ENCODE results near the gene ETV1. TPM values are rescaled to one million over a fixed set of nuclear protein-coding genes. Genes with fewer than 3 reads are reported as not detected.
"Not testable (repeated sequence)": the region's sequence is repeated elsewhere in the genome, so short reads cannot be mapped to it uniquely, and the experiment has no call there.

The ETV1 gene
- total RNA-seq, 1 experiment from 2014 or later = 128 TPM

GRCh38 chr7:13932131-13932530, 57.3 kb downstream of the ETV1 start:
- no peak for DNase-seq (ENCODE audit: low read depth)

DNA sequence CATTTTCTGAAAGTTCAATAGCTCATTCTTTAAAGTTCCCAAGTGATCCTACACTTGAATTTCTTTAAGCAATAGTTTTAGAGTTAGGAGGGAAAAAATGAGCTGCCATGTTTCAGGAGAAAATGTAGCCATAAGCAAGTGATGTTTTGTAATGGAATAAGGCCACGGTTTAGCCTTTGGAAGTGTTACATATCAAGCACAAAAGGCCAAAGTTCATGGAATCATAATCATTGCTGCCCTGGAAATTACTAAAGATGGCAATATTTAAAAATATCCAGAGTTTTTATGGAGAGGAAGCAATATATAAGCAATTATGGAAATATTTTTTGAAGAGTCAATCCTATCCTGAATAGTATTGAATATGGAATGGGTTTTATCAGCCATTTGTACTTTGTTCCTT, 68.4 kb downstream of the ETV1 start:
- no peak for DNase-seq (ENCODE audit: low read depth)

GRCh38 chr7:13920053-13920697, 69.3 kb downstream of the ETV1 start:
- peak; percentile 100 for DNase-seq (ENCODE audit: low read depth)

DNA sequence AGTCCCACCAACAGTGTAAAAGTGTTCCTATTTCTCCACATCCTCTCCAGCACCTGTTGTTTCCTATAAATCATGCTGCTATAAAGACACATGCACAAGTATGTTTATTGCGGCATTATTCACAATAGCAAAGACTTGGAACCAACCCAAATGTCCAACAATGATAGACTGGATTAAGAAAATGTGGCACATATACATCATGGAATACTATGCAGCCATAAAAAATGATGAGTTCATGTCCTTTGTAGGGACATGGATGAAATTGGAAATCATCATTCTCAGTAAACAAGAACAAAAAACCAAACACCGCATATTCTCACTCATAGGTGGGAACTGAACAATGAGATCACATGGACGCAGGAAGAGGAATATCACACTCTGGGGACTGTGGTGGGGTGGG, 71.1 kb downstream of the ETV1 start:
- DNase-seq (ENCODE audit: low read depth) = not testable (repeated sequence)

DNA sequence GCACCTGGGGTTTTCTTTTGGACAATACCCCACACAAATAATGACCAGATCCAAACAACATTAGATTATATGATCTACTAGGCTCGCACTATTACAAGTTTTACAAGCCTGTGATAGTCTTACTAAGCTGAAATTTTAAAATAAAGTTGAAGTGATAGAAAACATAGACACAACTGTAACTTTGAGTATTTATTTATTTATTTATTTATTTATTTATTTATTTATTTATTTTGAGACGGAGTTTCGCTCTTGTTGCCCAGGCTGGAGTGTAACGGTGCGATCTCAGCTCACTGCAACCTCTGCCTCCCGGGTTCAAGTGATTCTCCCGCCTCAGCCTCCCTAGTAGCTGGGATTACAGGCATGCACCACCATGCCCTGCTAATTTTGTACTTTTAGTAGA, 72.4 kb downstream of the ETV1 start:
- DNase-seq (ENCODE audit: low read depth) = not testable (repeated sequence)

DNA sequence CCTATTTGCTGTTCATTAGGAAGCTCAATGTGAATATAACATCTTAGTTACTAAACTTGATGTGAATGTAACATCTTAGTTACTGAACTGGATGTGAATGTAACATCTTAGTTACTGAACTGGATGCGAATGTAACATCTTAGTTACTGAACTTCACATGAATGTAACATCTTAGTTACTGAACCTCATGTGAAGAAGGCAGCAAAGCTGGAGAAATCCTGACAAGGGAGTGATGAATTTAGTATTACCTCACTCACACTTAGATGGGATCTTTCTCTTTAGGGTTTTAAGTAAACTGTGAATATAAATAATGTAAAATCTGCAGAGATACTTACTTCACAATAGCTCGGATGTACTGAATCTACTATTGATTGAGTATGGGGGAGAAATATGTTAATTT, 73.6 kb downstream of the ETV1 start:
- no peak for DNase-seq (ENCODE audit: low read depth)

DNA sequence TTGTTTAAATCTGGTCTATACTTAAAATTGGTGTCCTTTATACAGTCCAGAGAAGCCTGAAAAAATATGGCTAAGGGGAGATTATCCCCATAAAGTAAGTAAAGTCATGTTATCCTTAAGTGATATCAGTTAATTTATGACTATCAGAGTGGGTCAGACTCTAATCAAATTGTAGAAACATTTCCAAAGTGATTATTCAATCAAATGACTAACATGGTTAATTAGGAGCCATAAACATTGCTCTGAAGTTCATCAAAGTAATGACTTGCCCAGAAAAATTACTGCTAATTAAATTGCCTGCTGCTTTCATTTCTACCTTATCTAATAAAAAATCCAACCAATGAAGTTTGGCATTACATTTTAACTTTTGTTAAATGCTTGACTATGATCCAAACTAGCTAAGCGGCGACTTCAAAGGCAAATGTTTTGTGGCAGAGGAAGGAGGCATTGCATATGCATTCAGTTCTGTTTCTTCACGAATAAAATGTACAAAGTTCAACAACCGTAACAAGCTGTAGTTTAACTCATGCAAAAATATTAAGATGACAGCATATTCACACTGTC, 76.7 kb downstream of the ETV1 start:
- DNase-seq (ENCODE audit: low read depth) = no peak

GRCh38 chr7:13911909-13912308, 77.6 kb downstream of the ETV1 start:
- DNase-seq (ENCODE audit: low read depth) = no peak

GRCh38 chr7:13910805-13911551, 78.5 kb downstream of the ETV1 start:
- peak; percentile 35 for DNase-seq (ENCODE audit: low read depth)

GRCh38 chr7:13908667-13909397, 80.6 kb downstream of the ETV1 start:
- DNase-seq (ENCODE audit: low read depth) = peak; percentile 46

- DNase-seq (ENCODE audit: low read depth) = no peak
Measured at GRCh38 chr7:13907831-13908230, 81.6 kb downstream of the ETV1 start.

GRCh38 chr7:13904689-13905088, 84.8 kb downstream of the ETV1 start:
- peak; percentile 68 for DNase-seq (ENCODE audit: low read depth)

- peak; percentile 60 for DNase-seq (ENCODE audit: low read depth)
Measured at GRCh38 chr7:13904007-13904406, 85.5 kb downstream of the ETV1 start.

DNA sequence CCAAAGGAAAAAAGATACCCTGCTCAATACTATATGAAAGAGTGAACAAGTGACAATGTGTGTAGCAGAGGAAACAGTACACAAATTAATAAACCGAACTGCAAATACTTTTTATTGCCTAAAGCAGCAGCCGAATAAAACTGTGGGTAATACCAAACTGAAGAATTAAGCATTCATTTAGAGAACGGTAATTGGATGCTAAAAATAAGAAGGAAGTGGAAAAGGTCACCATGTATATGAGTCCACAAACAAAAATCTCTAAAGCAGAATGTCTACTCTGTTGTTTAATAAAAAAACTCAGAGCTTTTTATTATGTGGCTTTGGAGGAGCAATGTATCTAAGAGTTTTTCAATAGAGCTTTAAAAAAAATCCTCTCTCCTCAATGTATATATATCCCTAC, 87.9 kb downstream of the ETV1 start:
- no peak for DNase-seq (ENCODE audit: low read depth)

GRCh38 chr7:13898957-13899670, 90.4 kb downstream of the ETV1 start:
- DNase-seq (ENCODE audit: low read depth) = peak; percentile 41

DNA sequence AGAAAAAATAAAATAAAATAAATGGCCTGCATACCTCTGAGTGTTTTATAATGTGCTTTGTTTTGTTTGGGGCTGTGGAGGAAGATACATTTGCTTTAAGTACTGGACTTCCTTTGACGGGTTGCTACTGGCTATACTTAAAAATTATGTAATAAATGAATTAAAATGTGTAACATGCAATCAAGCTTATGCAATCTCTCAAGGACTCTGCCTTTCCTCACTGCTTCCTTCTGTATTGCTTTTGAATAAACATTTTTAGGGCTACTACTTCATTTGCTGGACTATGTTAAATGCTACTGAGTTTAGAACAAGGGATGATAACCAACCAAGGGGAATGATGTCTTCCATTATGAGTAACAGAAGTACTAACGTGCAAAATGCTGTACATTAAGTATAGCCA, 91.6 kb downstream of the ETV1 start:
- DNase-seq (ENCODE audit: low read depth) = no peak

DNA sequence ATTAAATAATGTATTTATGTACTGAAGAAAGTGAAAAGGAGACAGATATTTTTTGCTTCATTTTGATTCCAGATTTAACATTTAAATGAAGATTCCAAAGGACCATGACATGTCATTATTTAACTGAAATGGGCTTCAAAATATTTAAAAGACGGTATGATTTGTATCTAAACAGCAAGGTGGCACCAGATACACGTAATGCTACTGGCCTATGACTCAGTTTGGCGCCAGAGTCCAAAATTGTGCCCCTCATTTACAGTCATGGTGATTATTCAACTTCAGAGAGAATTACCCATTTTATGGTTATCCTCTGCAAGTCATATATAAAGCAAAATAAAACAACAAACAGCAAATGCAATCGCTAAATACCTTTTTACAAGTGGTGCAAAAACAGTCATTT, 94.5 kb downstream of the ETV1 start:
- DNase-seq (ENCODE audit: low read depth) = no peak

- DNase-seq (ENCODE audit: low read depth) = no peak
Measured at GRCh38 chr7:13894377-13894776, 95.1 kb downstream of the ETV1 start.

GRCh38 chr7:13890793-13891192, 98.7 kb downstream of the ETV1 start:
- no peak for DNase-seq (ENCODE audit: low read depth)

GRCh38 chr7:13886356-13886755, 103.1 kb downstream of the ETV1 start:
- no peak for DNase-seq (ENCODE audit: low read depth)

GRCh38 chr7:13882051-13882450, 107.4 kb downstream of the ETV1 start:
- peak; percentile 51 for DNase-seq (ENCODE audit: low read depth)

GRCh38 chr7:13880789-13881188, 108.7 kb downstream of the ETV1 start:
- peak; percentile 94 for DNase-seq (ENCODE audit: low read depth)

All from RPMI7951 (cell line).